IgD-negative memory B cell (primary cell): ENCODE results near the gene ILKAP. TPM values are rescaled to one million over a fixed set of nuclear protein-coding genes. Genes with fewer than 3 reads are reported as not detected.

Source experiments
- H3K27ac Mint-ChIP-seq, 3 donors: one replicate each; pipeline ENCODE4 v1.8.0; 2020 to 2022; ENCODE audit warnings: mild to moderate bottlenecking in 3 of 3, mixed read lengths in 3 of 3, moderate library complexity in 1 of 3
- H3K27me3 Mint-ChIP-seq: one replicate; pipeline ENCODE4 v1.8.0; 2021; ENCODE audit warnings: mixed read lengths
- H3K36me3 Mint-ChIP-seq: one replicate; pipeline ENCODE4 v1.8.0; 2020; ENCODE audit warnings: mild to moderate bottlenecking, mixed read lengths
- H3K4me1 Mint-ChIP-seq, 3 donors: one replicate each; pipeline ENCODE4 v1.8.0; 2020 to 2022; ENCODE audit warnings: mixed read lengths in 3 of 3, mild to moderate bottlenecking in 1 of 3
- H3K4me3 Mint-ChIP-seq, 4 donors: one replicate each; pipeline ENCODE4 v1.8.0; 2020 to 2022; ENCODE audit warnings: mild to moderate bottlenecking in 4 of 4, mixed read lengths in 4 of 4, moderate library complexity in 3 of 4
- H3K9me3 Mint-ChIP-seq, 3 donors: one replicate each; pipeline ENCODE4 v1.8.0; 2020 to 2021; ENCODE audit warnings: mixed read lengths in 3 of 3, mild to moderate bottlenecking in 1 of 3
- polyA plus RNA-seq: library from polyadenylated mRNA; unstranded; fragments of 300-500 nt; fragmentation: Illumina TruSeq; gene quantifications from one replicate; pipeline ENCODE4 v1.2.3, GENCODE V29; 2021

ILKAP gene
- polyA plus RNA-seq, 1 donor from 2014 or later: 50.2 TPM

GRCh38 chr2:238125127-238125885 is 78.2 kb downstream of the ILKAP start:
- no peak overlapping the region for H3K27ac Mint-ChIP-seq
- no peaks in the 10 kb centered on the region for H3K27me3 Mint-ChIP-seq
- H3K4me3 Mint-ChIP-seq: no peak overlapping the region
- no peaks in the 10 kb centered on the region for H3K9me3 Mint-ChIP-seq
- H3K36me3 Mint-ChIP-seq: peaks cover 1% of the 10 kb centered on the region
- no peaks in the 10 kb centered on the region for H3K4me1 Mint-ChIP-seq

GRCh38 chr2:238124488-238125126 is 78.9 kb downstream of the ILKAP start:
- Mint-ChIP-seq H3K27me3 (peaks cover 2% of the 10 kb centered on the region), H3K36me3 (peaks cover 1% of the 10 kb centered on the region), H3K4me1 (peaks cover 0 to 4% (median 0%) of the 10 kb centered on the region in 3 donors), H3K9me3 (no peaks in the 10 kb centered on the region), H3K27ac (no peak overlapping the region), H3K4me3 (no peak overlapping the region)

GRCh38 chr2:238123991-238124470 is 79.5 kb downstream of the ILKAP start:
- H3K9me3 Mint-ChIP-seq: no peaks in the 10 kb centered on the region
- peaks cover 2% of the 10 kb centered on the region for H3K27me3 Mint-ChIP-seq
- peaks cover 0 to 4% (median 0%) of the 10 kb centered on the region in 3 donors for H3K4me1 Mint-ChIP-seq
- H3K4me3 Mint-ChIP-seq: no peak overlapping the region
- H3K36me3 Mint-ChIP-seq: peaks cover 1% of the 10 kb centered on the region
- H3K27ac Mint-ChIP-seq: no peak overlapping the region

GRCh38 chr2:238123218-238123971 is 80.1 kb downstream of the ILKAP start:
- no peak overlapping the region for H3K27ac Mint-ChIP-seq
- H3K4me1 Mint-ChIP-seq: peaks cover 0 to 4% (median 0%) of the 10 kb centered on the region in 3 donors
- peaks cover 1% of the 10 kb centered on the region for H3K36me3 Mint-ChIP-seq
- no peaks in the 10 kb centered on the region for H3K9me3 Mint-ChIP-seq
- H3K4me3 Mint-ChIP-seq: no peak overlapping the region
- peaks cover 2% of the 10 kb centered on the region for H3K27me3 Mint-ChIP-seq

- Mint-ChIP-seq H3K9me3 (no peaks in the 10 kb centered on the region), H3K27ac (no peak overlapping the region), H3K27me3 (peaks cover 2% of the 10 kb centered on the region), H3K4me3 (no peak overlapping the region), H3K4me1 (peaks cover 0 to 4% (median under 1%) of the 10 kb centered on the region in 3 donors), H3K36me3 (peaks cover 2% of the 10 kb centered on the region)
Measured at GRCh38 chr2:238122287-238123217, 80.9 kb downstream of the ILKAP start.

GRCh38 chr2:238121511-238122286 is 81.8 kb downstream of the ILKAP start:
- H3K9me3 Mint-ChIP-seq: no peaks in the 10 kb centered on the region
- no peak overlapping the region for H3K4me3 Mint-ChIP-seq
- peaks cover 6% of the 10 kb centered on the region for H3K27me3 Mint-ChIP-seq
- H3K4me1 Mint-ChIP-seq: peaks cover 0 to 4% (median 4%) of the 10 kb centered on the region in 3 donors
- H3K27ac Mint-ChIP-seq: no peak overlapping the region
- H3K36me3 Mint-ChIP-seq: peaks cover 3% of the 10 kb centered on the region

- Mint-ChIP-seq H3K4me3 (no peak overlapping the region), H3K27ac (no peak overlapping the region), H3K36me3 (peaks cover 3% of the 10 kb centered on the region), H3K27me3 (peaks cover 9% of the 10 kb centered on the region), H3K9me3 (no peaks in the 10 kb centered on the region), H3K4me1 (peaks cover 0 to 4% (median 4%) of the 10 kb centered on the region in 3 donors)
Measured at GRCh38 chr2:238120463-238121298, 82.8 kb downstream of the ILKAP start.

Other genes starting within 250 kb of the ILKAP start
- 48.4 TPM for gene UBE2F, start 236.7 kb downstream of the ILKAP start, polyA plus RNA-seq
- 18.5 TPM for gene SCLY, start 142.7 kb downstream of the ILKAP start, polyA plus RNA-seq
- gene ESPNL, start 103.4 kb downstream of the ILKAP start, polyA plus RNA-seq: 5.5 TPM
- gene KLHL30, start 65.0 kb downstream of the ILKAP start, polyA plus RNA-seq: not detected
- gene ERFE, start 44.7 kb downstream of the ILKAP start, polyA plus RNA-seq: not detected
- 3.3 TPM for gene HES6, start 36.3 kb upstream of the ILKAP start, polyA plus RNA-seq
- 9.4 TPM for gene PER2, start 84.9 kb upstream of the ILKAP start, polyA plus RNA-seq
- gene TRAF3IP1, start 116.8 kb upstream of the ILKAP start, polyA plus RNA-seq: 6.6 TPM
- gene ASB1, start 223.2 kb upstream of the ILKAP start, polyA plus RNA-seq: 30.1 TPM